Chondrocyte (in vitro differentiated cells): ENCODE data around the gene TBC1D7. TPM values are rescaled to one million over a fixed set of nuclear protein-coding genes. Genes with fewer than 3 reads are reported as not detected.

Source experiments
- DNase-seq: peaks from one replicate; pipeline ENCODE4 v3.0.0; 2021; ENCODE audit warnings: mixed read lengths, low spot score
- H3K27ac Mint-ChIP-seq: one replicate; pipeline ENCODE4 v1.8.0; 2021; ENCODE audit warnings: mild to moderate bottlenecking, moderate library complexity, mixed read lengths; ENCODE audit not compliant: unreplicated experiment
- H3K27me3 Mint-ChIP-seq: 2 replicates; pipeline ENCODE4 v1.8.0; 2021; ENCODE audit warnings: low read depth, mixed read lengths
- H3K36me3 Mint-ChIP-seq: 2 replicates; pipeline ENCODE4 v1.8.0; 2021; ENCODE audit warnings: low read depth, mixed read lengths
- H3K4me1 Mint-ChIP-seq: 2 replicates; pipeline ENCODE4 v1.8.0; 2021; ENCODE audit warnings: low read depth, mild to moderate bottlenecking, mixed read lengths
- H3K4me3 Mint-ChIP-seq: one replicate; pipeline ENCODE4 v1.8.0; 2021; ENCODE audit warnings: mild to moderate bottlenecking, moderate library complexity, mixed read lengths; ENCODE audit not compliant: unreplicated experiment
- H3K9me3 Mint-ChIP-seq: 2 replicates; pipeline ENCODE4 v1.8.0; 2021; ENCODE audit warnings: low read depth, mixed read lengths
- total RNA-seq: library from RNA; stranded (reverse); gene quantifications from 3 replicates; pipeline ENCODE4 v1.2.1, GENCODE V29; 2021
- TF ChIP-seq, protein P1 (sequence below): fragments of 200-600 bp; sonication (generic); IDR thresholded peaks from 2 replicates; pipeline ENCODE4 v1.5.0; 2021; ENCODE audit warnings: antibody characterized with exemption, mild to moderate bottlenecking, moderate library complexity

The TBC1D7 gene
- total RNA-seq, 1 donor from 2014 or later, result 19.4 TPM

DNA sequence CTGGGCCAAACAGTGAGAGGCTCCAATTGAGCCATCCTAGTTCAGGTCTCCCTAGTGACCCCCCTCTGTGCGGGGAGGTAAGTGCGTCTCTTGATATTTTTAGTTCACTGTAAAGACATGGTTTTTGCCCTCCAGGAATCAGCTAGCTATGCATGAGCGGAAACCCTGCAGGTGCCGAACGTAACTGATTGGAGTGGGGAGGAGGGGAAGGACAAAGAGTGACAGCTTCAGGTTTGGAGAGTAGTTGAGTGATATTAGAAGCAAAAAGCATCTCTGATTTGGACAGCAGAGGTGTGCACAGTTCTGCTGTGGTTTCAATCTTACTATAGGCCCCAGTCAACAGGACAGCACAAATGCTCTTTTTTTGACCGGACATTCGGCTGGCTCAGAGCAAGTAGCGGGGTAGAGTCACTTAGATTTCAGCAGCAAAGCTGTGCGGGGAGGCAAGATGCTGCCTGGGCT, 31.8 kb downstream of the TBC1D7 start:
- DNase-seq, result no peak
- H3K4me3 Mint-ChIP-seq, result no peak overlapping the region
- TF ChIP-seq, protein P1, sequence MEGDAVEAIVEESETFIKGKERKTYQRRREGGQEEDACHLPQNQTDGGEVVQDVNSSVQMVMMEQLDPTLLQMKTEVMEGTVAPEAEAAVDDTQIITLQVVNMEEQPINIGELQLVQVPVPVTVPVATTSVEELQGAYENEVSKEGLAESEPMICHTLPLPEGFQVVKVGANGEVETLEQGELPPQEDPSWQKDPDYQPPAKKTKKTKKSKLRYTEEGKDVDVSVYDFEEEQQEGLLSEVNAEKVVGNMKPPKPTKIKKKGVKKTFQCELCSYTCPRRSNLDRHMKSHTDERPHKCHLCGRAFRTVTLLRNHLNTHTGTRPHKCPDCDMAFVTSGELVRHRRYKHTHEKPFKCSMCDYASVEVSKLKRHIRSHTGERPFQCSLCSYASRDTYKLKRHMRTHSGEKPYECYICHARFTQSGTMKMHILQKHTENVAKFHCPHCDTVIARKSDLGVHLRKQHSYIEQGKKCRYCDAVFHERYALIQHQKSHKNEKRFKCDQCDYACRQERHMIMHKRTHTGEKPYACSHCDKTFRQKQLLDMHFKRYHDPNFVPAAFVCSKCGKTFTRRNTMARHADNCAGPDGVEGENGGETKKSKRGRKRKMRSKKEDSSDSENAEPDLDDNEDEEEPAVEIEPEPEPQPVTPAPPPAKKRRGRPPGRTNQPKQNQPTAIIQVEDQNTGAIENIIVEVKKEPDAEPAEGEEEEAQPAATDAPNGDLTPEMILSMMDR, result no peak
- no peaks in the 10 kb centered on the region for H3K9me3 Mint-ChIP-seq
- H3K27me3 Mint-ChIP-seq, result no peaks in the 10 kb centered on the region
- peaks cover 31% of the 10 kb centered on the region for H3K36me3 Mint-ChIP-seq
- H3K27ac Mint-ChIP-seq, result no peak overlapping the region
- no peaks in the 10 kb centered on the region for H3K4me1 Mint-ChIP-seq

- H3K27me3 Mint-ChIP-seq, result no peaks in the 10 kb centered on the region
- peaks cover 29% of the 10 kb centered on the region for H3K36me3 Mint-ChIP-seq
- TF ChIP-seq, protein P1, result no peak
- no peak overlapping the region for H3K27ac Mint-ChIP-seq
- no peak for DNase-seq
- no peaks in the 10 kb centered on the region for H3K4me1 Mint-ChIP-seq
- H3K9me3 Mint-ChIP-seq, result no peaks in the 10 kb centered on the region
- no peak overlapping the region for H3K4me3 Mint-ChIP-seq
Observed at GRCh38 chr6:13295576-13295975, 32.8 kb downstream of the TBC1D7 start.

DNA sequence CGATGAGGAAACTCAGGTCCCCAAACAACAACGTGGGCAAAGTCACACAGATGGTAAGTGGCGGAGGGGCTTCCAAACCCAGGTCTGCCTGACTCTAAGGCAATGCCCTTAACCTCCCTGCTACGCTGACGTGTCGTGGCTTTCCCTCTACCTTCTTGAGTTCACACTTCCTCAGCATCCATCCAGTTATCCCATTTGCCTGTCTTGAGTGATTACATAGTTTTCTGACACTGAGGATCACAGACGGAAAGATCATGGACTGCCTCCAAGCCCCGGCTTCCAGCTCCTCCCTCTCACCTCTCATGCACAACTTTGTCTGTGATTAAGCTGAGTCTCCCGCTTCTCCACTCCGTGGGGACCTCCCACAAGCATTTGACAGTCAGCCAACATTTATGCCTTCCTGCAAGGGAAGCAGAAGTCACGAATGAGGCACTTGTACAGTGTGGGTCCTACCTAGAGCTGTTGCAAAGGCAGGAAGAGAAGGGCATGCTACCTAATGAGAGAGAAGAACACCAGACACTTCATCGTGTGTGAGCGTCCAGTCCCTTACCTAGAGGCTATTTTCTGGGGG, 33.8 kb downstream of the TBC1D7 start:
- H3K4me3 Mint-ChIP-seq, result no peak overlapping the region
- H3K27ac Mint-ChIP-seq, result no peak overlapping the region
- no peaks in the 10 kb centered on the region for H3K27me3 Mint-ChIP-seq
- DNase-seq, result no peak
- H3K9me3 Mint-ChIP-seq, result no peaks in the 10 kb centered on the region
- TF ChIP-seq, protein P1, result no peak
- peaks cover 3% of the 10 kb centered on the region for H3K4me1 Mint-ChIP-seq
- peaks cover 28% of the 10 kb centered on the region for H3K36me3 Mint-ChIP-seq

DNA sequence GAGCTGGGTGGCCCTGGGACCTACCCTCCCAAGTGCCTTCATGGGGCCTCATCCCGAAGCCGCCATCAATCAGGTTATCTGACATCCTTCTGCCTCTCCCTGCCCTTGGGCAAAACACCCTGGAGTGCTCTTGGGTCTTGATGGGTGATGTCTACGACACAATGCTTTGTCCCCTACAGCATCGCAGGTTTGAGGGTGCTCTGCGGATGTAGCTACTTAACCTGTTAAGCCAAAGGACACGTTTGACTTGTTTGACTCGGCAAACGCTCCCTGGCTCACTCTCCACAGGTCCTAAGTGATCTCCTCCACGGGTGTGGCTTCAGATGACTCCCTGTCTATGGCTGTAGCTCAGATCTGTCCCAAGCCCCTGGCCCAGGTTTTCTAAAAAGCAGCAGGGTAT, 35.6 kb downstream of the TBC1D7 start:
- Mint-ChIP-seq H3K9me3 (no peaks in the 10 kb centered on the region), H3K4me1 (peaks cover 3% of the 10 kb centered on the region), H3K27ac (no peak overlapping the region), H3K4me3 (no peak overlapping the region), H3K36me3 (peaks cover 25% of the 10 kb centered on the region), H3K27me3 (no peaks in the 10 kb centered on the region)
- no peak for DNase-seq
- TF ChIP-seq, protein P1, result no peak

DNA sequence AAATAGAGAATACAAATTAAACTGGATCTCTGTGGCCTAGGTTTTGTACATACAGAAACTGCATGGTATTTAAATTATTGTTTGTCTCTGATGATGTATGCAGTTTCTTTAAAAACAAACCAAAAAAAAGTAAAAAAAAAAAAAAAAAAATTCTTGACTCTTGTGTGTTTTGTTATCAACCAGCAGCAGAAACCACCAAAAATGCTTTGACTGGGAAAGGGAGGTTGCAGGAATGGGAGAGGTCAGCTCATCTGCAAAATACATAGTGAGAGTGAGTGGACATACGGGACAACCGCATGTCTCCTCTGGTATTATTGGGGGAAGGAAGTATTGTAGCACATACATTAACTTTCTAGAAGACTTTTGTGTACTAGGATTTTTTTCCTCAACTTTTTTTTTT, 38.0 kb downstream of the TBC1D7 start:
- H3K4me3 Mint-ChIP-seq, result no peak overlapping the region
- peaks cover 6% of the 10 kb centered on the region for H3K9me3 Mint-ChIP-seq
- peaks cover 27% of the 10 kb centered on the region for H3K36me3 Mint-ChIP-seq
- TF ChIP-seq, protein P1, result no peak
- no peak for DNase-seq
- H3K4me1 Mint-ChIP-seq, result peaks cover 3% of the 10 kb centered on the region
- no peak overlapping the region for H3K27ac Mint-ChIP-seq
- H3K27me3 Mint-ChIP-seq, result no peaks in the 10 kb centered on the region
